ENCODE measurements around the gene STK32C. TPM values are rescaled to one million over a fixed set of nuclear protein-coding genes. Genes with fewer than 3 reads are reported as not detected.

The STK32C gene
- total RNA-seq, 1 donor from 2014 or later = 4.7 TPM

DNA sequence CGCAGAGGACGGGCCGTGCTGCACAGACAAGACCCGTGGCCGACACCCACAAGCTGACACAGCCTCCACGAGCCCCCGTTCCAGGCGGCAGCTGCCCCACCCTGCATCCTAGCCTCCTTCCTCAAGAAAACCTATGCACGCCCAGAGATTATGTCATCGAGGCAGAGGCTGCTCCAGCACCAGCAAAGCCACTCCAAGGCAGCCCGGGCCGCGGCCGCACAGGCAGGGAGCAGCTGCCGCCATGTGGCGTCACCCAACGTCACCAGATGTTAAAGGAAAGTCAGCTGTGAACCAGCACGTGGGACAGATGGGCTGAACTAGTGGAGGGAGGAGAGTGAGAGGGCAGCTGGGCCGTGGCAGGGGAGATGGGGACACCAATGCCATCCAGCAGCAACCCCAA is 59.8 kb downstream of the STK32C start:
- no peak for TF ChIP-seq POLR2AphosphoS5 (IDR thresholded peaks at IDR 0.05; ENCODE audit: insufficient read depth in 1 of 2, low read depth in 1 of 2)
- TF ChIP-seq POLR2A (IDR thresholded peaks at IDR 0.05) = no peak
- TF ChIP-seq, protein P1, sequence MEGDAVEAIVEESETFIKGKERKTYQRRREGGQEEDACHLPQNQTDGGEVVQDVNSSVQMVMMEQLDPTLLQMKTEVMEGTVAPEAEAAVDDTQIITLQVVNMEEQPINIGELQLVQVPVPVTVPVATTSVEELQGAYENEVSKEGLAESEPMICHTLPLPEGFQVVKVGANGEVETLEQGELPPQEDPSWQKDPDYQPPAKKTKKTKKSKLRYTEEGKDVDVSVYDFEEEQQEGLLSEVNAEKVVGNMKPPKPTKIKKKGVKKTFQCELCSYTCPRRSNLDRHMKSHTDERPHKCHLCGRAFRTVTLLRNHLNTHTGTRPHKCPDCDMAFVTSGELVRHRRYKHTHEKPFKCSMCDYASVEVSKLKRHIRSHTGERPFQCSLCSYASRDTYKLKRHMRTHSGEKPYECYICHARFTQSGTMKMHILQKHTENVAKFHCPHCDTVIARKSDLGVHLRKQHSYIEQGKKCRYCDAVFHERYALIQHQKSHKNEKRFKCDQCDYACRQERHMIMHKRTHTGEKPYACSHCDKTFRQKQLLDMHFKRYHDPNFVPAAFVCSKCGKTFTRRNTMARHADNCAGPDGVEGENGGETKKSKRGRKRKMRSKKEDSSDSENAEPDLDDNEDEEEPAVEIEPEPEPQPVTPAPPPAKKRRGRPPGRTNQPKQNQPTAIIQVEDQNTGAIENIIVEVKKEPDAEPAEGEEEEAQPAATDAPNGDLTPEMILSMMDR (IDR thresholded peaks at IDR 0.05) = no peak

DNA sequence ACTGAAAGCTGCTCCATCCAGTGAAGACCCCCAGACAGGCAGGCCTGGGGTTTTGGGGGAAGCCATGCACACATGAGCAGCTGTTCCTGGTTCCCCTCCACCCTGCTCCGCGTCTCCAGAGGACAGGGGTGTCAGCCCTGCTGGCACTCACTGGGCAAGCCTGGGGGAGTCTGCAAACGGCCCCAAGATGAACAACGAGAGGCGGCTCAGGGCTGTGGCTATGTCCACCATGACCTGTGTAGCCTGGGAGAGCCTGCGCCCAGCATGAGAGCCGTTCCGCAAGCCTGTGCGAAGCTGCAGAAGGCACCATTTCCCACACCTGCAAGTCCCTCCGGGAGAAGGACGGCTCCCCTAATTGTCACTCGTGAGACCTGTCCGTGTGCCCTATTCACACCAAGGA is 61.5 kb downstream of the STK32C start:
- TF ChIP-seq, protein P1 (IDR thresholded peaks at IDR 0.05) = no peak
- no peak for TF ChIP-seq POLR2A (IDR thresholded peaks at IDR 0.05)
- Histone ChIP-seq H3K27ac (no peak overlapping the region), H3K4me1 (no peaks in the 10 kb centered on the region), H3K36me3 (no peaks in the 10 kb centered on the region), H3K4me3 (no peak overlapping the region), H3K27me3 (no peaks in the 10 kb centered on the region), H3K9me3 (no peaks in the 10 kb centered on the region)
- DNase-seq (ENCODE audit: extremely low spot score in 2 of 2) = no peak
- intact Hi-C loops (cut with DNase I) = no loop called here

More for the DNA sequence above, 59.8 kb downstream of the STK32C start:
- no peaks in the 10 kb centered on the region for H3K36me3 ChIP-seq
- no peaks in the 10 kb centered on the region for H3K4me1 ChIP-seq
- no peak overlapping the region for H3K27ac ChIP-seq
- intact Hi-C loops (cut with DNase I) = no loop called here
- H3K9me3 ChIP-seq = no peaks in the 10 kb centered on the region
- H3K4me3 ChIP-seq = no peak overlapping the region
- DNase-seq (ENCODE audit: extremely low spot score in 2 of 2) = no peak
- no peaks in the 10 kb centered on the region for H3K27me3 ChIP-seq

DNA sequence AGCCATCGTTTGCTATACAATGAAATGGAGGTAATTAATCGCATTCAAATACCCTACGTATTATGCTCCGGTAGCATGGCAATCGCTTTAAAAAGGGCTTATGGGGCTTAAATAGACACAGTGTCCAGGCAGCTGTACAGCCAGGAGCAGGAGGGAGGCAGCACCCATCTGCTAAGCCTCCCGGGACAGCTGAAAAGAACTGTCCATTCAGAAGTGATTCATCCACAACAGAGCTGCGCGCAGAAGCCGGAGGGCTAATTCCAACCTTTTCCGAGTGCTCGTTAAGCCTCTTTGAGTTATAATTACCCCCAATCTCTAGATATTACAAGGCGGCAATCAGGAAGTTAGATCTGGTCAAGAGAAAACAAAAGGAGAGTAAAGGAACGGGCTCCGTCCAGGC is 62.7 kb downstream of the STK32C start:
- intact Hi-C loops (cut with DNase I) = no loop called here
- Histone ChIP-seq H3K4me1 (no peaks in the 10 kb centered on the region), H3K36me3 (no peaks in the 10 kb centered on the region), H3K9me3 (no peaks in the 10 kb centered on the region), H3K27me3 (no peaks in the 10 kb centered on the region), H3K4me3 (no peak overlapping the region), H3K27ac (no peak overlapping the region)
- no peak for DNase-seq (ENCODE audit: extremely low spot score in 2 of 2)
- TF ChIP-seq POLR2A (IDR thresholded peaks at IDR 0.05) = no peak
- TF ChIP-seq POLR2AphosphoS5 (IDR thresholded peaks at IDR 0.05; ENCODE audit: insufficient read depth in 1 of 2, low read depth in 1 of 2) = no peak
- TF ChIP-seq, protein P1 (IDR thresholded peaks at IDR 0.05) = no peak

DNA sequence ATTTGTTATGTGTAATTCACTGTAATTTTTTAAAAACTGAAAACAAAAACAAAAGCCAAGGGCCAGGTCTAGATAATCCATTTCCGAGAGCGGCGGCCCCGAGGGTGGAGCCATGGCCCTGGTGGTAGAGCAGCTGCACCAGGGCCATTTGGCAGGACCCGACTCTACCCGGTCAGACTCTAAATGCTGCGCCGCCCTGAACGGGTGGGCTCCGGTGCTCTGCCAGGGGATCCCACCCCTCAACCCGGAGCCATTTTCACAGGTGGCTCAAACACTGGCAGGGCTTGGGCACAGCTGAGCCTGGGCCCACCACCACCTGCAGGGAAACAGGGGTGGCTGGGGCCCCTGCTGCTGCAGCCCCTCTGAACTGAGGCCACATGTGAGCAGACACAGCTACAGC is 64.1 kb downstream of the STK32C start:
- H3K4me1 ChIP-seq = no peaks in the 10 kb centered on the region
- H3K36me3 ChIP-seq = no peaks in the 10 kb centered on the region
- H3K4me3 ChIP-seq = no peak overlapping the region
- H3K27ac ChIP-seq = no peak overlapping the region
- no peaks in the 10 kb centered on the region for H3K9me3 ChIP-seq
- H3K27me3 ChIP-seq = no peaks in the 10 kb centered on the region
- TF ChIP-seq, protein P1 (IDR thresholded peaks at IDR 0.05) = no peak
- TF ChIP-seq POLR2A (IDR thresholded peaks at IDR 0.05) (no peak), POLR2AphosphoS5 (IDR thresholded peaks at IDR 0.05; ENCODE audit: insufficient read depth in 1 of 2, low read depth in 1 of 2) (no peak)
- intact Hi-C loops (cut with DNase I) = no loop called here
- DNase-seq (ENCODE audit: extremely low spot score in 2 of 2) = no peak

DNA sequence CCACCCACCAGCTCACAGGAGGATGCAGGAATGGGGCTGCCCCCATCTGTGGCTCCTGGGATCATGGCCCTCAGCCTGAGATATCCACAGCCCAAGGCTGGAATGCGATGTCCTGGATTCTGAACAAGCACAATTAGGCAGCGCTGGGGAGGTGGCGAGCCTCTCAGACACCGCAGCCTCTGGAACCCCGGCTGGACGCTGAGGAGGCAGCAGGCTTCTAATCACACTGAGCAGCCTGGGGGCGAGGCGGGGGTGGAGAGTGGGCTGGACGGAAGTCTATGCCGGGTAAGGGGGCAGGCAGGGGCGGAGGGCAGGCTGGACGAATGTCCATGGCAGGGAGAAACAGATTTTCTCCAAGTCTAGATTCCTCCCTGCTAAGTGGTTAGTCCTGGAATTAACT is 64.6 kb downstream of the STK32C start:
- intact Hi-C loops (cut with DNase I) = no loop called here
- Histone ChIP-seq H3K4me1 (no peaks in the 10 kb centered on the region), H3K9me3 (no peaks in the 10 kb centered on the region), H3K27me3 (no peaks in the 10 kb centered on the region), H3K36me3 (no peaks in the 10 kb centered on the region), H3K4me3 (no peak overlapping the region), H3K27ac (no peak overlapping the region)
- TF ChIP-seq, protein P1 (IDR thresholded peaks at IDR 0.05) = no peak
- TF ChIP-seq POLR2A (IDR thresholded peaks at IDR 0.05) = no peak
- no peak for DNase-seq (ENCODE audit: extremely low spot score in 2 of 2)
